ENCODE measurements around the gene PRKCE. TPM values are rescaled to one million over a fixed set of nuclear protein-coding genes. Genes with fewer than 3 reads are reported as not detected.

PRKCE gene
- total RNA-seq, 1 donor from 2014 or later = 24.2 TPM

- H3K9me3 Mint-ChIP-seq (ENCODE audit: unreplicated experiment) = no peaks in the 10 kb centered on the region
- no peak for TF ChIP-seq CTCF (IDR thresholded peaks at IDR 0.05; ENCODE audit: unreplicated experiment)
- H3K4me3 Mint-ChIP-seq (ENCODE audit: unreplicated experiment) = no peak overlapping the region
Measured at GRCh38 chr2:46170611-46171350, 519.3 kb downstream of the PRKCE start.

GRCh38 chr2:46171411-46171953 is 520.0 kb downstream of the PRKCE start:
- DNase-seq (ENCODE audit: low spot score) = no peak
- Mint-ChIP-seq H3K4me1 (ENCODE audit: unreplicated experiment) (peaks cover 13% of the 10 kb centered on the region), H3K27ac (ENCODE audit: unreplicated experiment) (no peak overlapping the region), H3K36me3 (ENCODE audit: low read depth, unreplicated experiment) (no peaks in the 10 kb centered on the region), H3K9me3 (ENCODE audit: unreplicated experiment) (no peaks in the 10 kb centered on the region), H3K4me3 (ENCODE audit: unreplicated experiment) (no peak overlapping the region), H3K27me3 (ENCODE audit: unreplicated experiment) (peaks cover 2% of the 10 kb centered on the region)
- no peak for TF ChIP-seq CTCF (IDR thresholded peaks at IDR 0.05; ENCODE audit: unreplicated experiment)

More at GRCh38 chr2:46170611-46171350, 519.3 kb downstream of the PRKCE start:
- Mint-ChIP-seq H3K36me3 (ENCODE audit: low read depth, unreplicated experiment) (no peaks in the 10 kb centered on the region), H3K4me1 (ENCODE audit: unreplicated experiment) (peaks cover 13% of the 10 kb centered on the region), H3K27ac (ENCODE audit: unreplicated experiment) (no peak overlapping the region), H3K27me3 (ENCODE audit: unreplicated experiment) (peaks cover 2% of the 10 kb centered on the region)
- DNase-seq (ENCODE audit: low spot score) = no peak

DNA sequence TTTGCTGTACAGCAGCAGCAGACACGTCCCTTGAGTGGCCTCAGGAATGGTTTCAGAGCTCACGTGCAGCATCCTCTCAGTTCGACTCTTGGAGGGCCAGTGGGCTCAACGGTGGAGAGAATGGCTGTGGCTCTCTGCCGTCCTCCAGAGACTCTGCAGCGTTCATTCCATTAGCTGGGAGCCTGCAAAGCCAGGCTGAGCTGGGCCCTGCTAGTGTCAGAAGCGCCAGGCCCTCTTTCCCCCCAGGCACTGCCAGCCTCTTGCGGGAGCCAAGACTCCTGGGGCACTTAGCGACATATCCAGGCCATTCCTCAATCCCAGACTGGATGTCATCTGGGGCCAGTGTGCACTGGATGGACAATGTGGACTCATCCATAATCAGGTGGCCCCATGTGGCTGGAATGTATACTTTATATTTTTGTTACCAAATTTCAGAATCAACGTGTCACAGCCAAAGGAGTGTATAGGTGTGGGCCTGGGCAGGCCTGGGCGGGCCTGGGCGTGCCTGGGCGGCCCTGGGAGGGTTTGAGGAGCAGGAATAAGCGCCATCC is 520.6 kb downstream of the PRKCE start:
- no peaks in the 10 kb centered on the region for H3K9me3 Mint-ChIP-seq (ENCODE audit: unreplicated experiment)

DNA sequence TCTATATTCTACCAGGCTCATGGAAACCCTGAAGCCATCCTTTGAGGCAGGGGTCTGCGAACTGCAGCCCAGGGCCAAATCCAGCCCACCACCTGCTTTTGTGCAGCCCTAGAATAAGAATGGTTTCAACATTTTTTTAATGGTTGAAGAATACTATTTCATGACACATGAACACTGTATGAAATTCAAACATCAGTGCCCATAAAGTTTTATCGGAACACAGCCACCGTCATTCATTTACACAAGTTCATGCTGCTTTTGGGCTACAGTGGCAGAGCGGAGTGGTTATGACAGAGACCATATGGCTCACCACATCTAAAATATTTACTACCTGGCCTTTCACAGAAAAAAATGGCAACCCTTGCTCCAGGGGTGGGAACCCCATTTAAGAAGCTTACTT is 521.6 kb downstream of the PRKCE start:
- no peaks in the 10 kb centered on the region for H3K9me3 Mint-ChIP-seq (ENCODE audit: unreplicated experiment)
- H3K36me3 Mint-ChIP-seq (ENCODE audit: low read depth, unreplicated experiment) = no peaks in the 10 kb centered on the region
- H3K27me3 Mint-ChIP-seq (ENCODE audit: unreplicated experiment) = peaks cover 2% of the 10 kb centered on the region
- no peak overlapping the region for H3K27ac Mint-ChIP-seq (ENCODE audit: unreplicated experiment)
- H3K4me1 Mint-ChIP-seq (ENCODE audit: unreplicated experiment) = peaks cover 13% of the 10 kb centered on the region
- TF ChIP-seq CTCF (IDR thresholded peaks at IDR 0.05; ENCODE audit: unreplicated experiment) = no peak
- H3K4me3 Mint-ChIP-seq (ENCODE audit: unreplicated experiment) = no peak overlapping the region
- no peak for DNase-seq (ENCODE audit: low spot score)

More for the DNA sequence above, 520.6 kb downstream of the PRKCE start:
- Mint-ChIP-seq H3K4me1 (ENCODE audit: unreplicated experiment) (peaks cover 13% of the 10 kb centered on the region), H3K27me3 (ENCODE audit: unreplicated experiment) (peaks cover 2% of the 10 kb centered on the region), H3K36me3 (ENCODE audit: low read depth, unreplicated experiment) (no peaks in the 10 kb centered on the region), H3K27ac (ENCODE audit: unreplicated experiment) (no peak overlapping the region), H3K4me3 (ENCODE audit: unreplicated experiment) (no peak overlapping the region)
- no peak for TF ChIP-seq CTCF (IDR thresholded peaks at IDR 0.05; ENCODE audit: unreplicated experiment)
- DNase-seq (ENCODE audit: low spot score) = no peak

Measured in endothelial cell (in vitro differentiated cells).